ENCODE data around the gene NPTX1. TPM values are rescaled to one million over a fixed set of nuclear protein-coding genes. Genes with fewer than 3 reads are reported as not detected.

Gene NPTX1
- total and polyA plus RNA-seq, 2 of the 13 experiments (the other 11 are each of a cell fraction or from before 2014, with no cell fraction given) = 0.01 TPM; not detected in 1

DNA sequence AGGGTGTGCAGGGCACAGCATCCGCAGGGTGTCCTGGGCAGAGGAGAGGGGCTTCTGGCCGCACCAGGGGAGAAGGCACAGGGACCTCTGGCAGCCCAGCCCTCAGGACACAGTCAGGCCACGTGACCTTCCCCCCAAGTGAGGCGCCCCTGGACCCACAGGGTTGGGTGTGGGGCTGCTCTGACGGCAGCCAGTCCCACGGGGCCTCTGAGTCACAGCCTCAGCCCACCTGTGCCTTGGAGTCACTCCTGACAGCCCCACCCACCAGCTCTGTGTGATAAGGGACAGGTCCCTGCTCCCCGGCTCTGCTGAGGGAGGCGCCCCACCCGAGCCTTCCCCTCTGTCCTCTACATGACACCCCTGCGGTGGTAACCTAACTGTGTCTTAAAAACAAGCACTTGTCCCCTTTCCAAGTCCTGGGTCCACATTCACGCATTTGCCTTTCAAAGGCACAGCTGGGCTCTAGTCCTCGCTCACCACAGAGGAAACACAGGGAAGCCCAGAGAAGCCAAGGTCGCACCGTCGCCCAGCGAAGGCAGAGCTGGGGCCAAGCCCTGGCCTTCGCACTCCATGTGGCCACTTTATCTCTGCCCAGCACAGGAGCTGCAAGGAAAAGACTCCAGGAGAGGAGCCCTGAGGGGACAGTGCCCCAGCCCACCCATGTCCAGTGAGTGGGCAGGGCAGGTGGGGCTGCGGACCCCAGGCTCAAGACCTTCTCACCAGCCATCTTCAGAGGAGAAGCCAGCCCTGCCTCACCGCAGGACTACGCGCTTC lies 5.1 kb upstream of the NPTX1 start:
- no TSS peak for BruUV-seq (replicated peaks)
- intact Hi-C loops (cut with micrococcal nuclease; ENCODE audit: unreplicated experiment) = no loop called here
- H3K79me2 ChIP-seq (ENCODE audit: insufficient read depth, low read length) = no peaks in the 10 kb centered on the region
- in situ Hi-C loops (cut with HindIII; ENCODE audit: extremely low pct_ligation_motif_present, low pct_unique_long_range_greater_than_20kb) = no loop called here
- no peak overlapping the region for H3K4me2 ChIP-seq (ENCODE audit: low read depth, low read length)
- TF ChIP-seq ZNF687 (CRISPR knock-in tag; IDR thresholded peaks at IDR 0.05) = peak; percentile 40
- TF ChIP-seq ERF (CRISPR knock-in tag; IDR thresholded peaks at IDR 0.05) = no peak
- peak; percentile 38; the same call in 1 of the 2 replicates for TF ChIP-seq NRL (CRISPR knock-in tag; IDR thresholded peaks at IDR 0.05; ENCODE audit: borderline replicate concordance)
- peak; percentile 89 for TF ChIP-seq ZNF768 (CRISPR knock-in tag; IDR thresholded peaks at IDR 0.05)
- H3K9me3 ChIP-seq (ENCODE audit: low read length) = no peaks in the 10 kb centered on the region
- WGBS (ENCODE audit: low lambda C conversion rate) = 40% methylated on average over 14 of the region's 21 CpGs
- POLR2A ChIA-PET = interaction anchor here (0.6 to 1.3 kb wide), 2 partner anchors 27 to 82 kb away, joined by 3 to 4 read pairs; no protein-coding TSS in a partner anchor
- no peak overlapping the region for H3K4me3 ChIP-seq (replicated peaks in 1 of 3; ENCODE audit: insufficient read depth in 1 of 3, low read depth in 2 of 3, low read length in 3 of 3)
- ATAC-seq (peak; percentile 47), DNase-seq (ENCODE audit: low spot score) (no peak), FAIRE-seq (no peak)
- peaks cover 27% of the 10 kb centered on the region for H3K4me1 ChIP-seq (ENCODE audit: insufficient read depth, low read length)
- H3K36me3 ChIP-seq (replicated peaks in 1 of 2; ENCODE audit: control insufficient read depth in 1 of 2, insufficient read depth in 2 of 2, low read length in 2 of 2) = no peaks in the 10 kb centered on the region
- no peak overlapping the region for H3K27ac ChIP-seq (ENCODE audit: extremely low read length, insufficient read depth, low read length)
- H3K27me3 ChIP-seq (ENCODE audit: control insufficient read depth in 1 of 2, insufficient read depth in 2 of 2, low read length in 2 of 2) = peaks cover 40 to 93% of the 10 kb centered on the region in 2 experiments
- CTCF ChIA-PET (ENCODE audit: low intra/inter-chr PET ratio, low total read pairs) = no interaction called here
- peaks cover 3% of the 10 kb centered on the region; the same call in 1 of the 2 replicates for H4K20me1 ChIP-seq (ENCODE audit: insufficient read depth, low read length)
- no peak overlapping the region for H3K9ac ChIP-seq (ENCODE audit: insufficient read depth, low read depth, low read length)
- H2AFZ ChIP-seq (ENCODE audit: low read length) = no peak overlapping the region
